Dendritic cell treated with granulocyte-macrophage colony-stimulating factor and Interleukin-4, amounts not matched to agents 40 ng/mL and 50 ng/mL, for 4 days (primary cell): ENCODE data around the gene DSTN.

Experiments
- H3K27ac Mint-ChIP-seq: one replicate; pipeline ENCODE4 v1.8.0; 2022; ENCODE audit warnings: mild to moderate bottlenecking, mixed read lengths
- H3K27me3 Mint-ChIP-seq: one replicate; pipeline ENCODE4 v1.8.0; 2022; ENCODE audit warnings: mild to moderate bottlenecking, mixed read lengths
- H3K36me3 Mint-ChIP-seq: one replicate; pipeline ENCODE4 v1.8.0; 2022; ENCODE audit warnings: low read depth, mixed read lengths
- H3K4me1 Mint-ChIP-seq: one replicate; pipeline ENCODE4 v1.8.0; 2022; ENCODE audit warnings: low read depth, mixed read lengths
- H3K4me3 Mint-ChIP-seq: one replicate; pipeline ENCODE4 v1.8.0; 2022; ENCODE audit warnings: mild to moderate bottlenecking, moderate library complexity, mixed read lengths
- H3K9me3 Mint-ChIP-seq: one replicate; pipeline ENCODE4 v1.8.0; 2022; ENCODE audit warnings: mixed read lengths
- intact Hi-C: fragments of 100-400 bp; cut with micrococcal nuclease; formaldehyde crosslinking; loops from one replicate; pipeline ENCODE4 v1.15.0; 2022

DSTN gene

GRCh38 chr20:17536944-17537444 lies 32.9 kb upstream of the DSTN start:
- Mint-ChIP-seq H3K27me3 (peaks cover 8% of the 10 kb centered on the region), H3K27ac (no peak overlapping the region), H3K4me1 (peaks cover 5% of the 10 kb centered on the region), H3K36me3 (no peaks in the 10 kb centered on the region), H3K9me3 (no peaks in the 10 kb centered on the region), H3K4me3 (no peak overlapping the region)
- intact Hi-C loops, result loop anchor here (2.0 to 10.0 kb wide), 4 partner anchors 80 to 460 kb away; partner anchors contain the start of gene RRBP1

- Mint-ChIP-seq H3K4me3 (no peak overlapping the region), H3K36me3 (no peaks in the 10 kb centered on the region), H3K9me3 (no peaks in the 10 kb centered on the region), H3K27ac (no peak overlapping the region), H3K4me1 (peaks cover 6% of the 10 kb centered on the region), H3K27me3 (peaks cover 6% of the 10 kb centered on the region)
- intact Hi-C loops, result loop anchor here (2.0 to 10.0 kb wide), 4 partner anchors 79 to 459 kb away; partner anchors contain the start of gene RRBP1
These were observed 31.9 kb upstream of the DSTN start for GRCh38 chr20:17537959-17538358.

- H3K27me3 Mint-ChIP-seq, result peaks cover 6% of the 10 kb centered on the region
- intact Hi-C loops, result loop anchor here (5.0 to 10.0 kb wide), 2 partner anchors 146 to 459 kb away; partner anchors contain the start of gene RRBP1
- H3K36me3 Mint-ChIP-seq, result no peaks in the 10 kb centered on the region
- H3K4me1 Mint-ChIP-seq, result peaks cover 13% of the 10 kb centered on the region
- no peak overlapping the region for H3K27ac Mint-ChIP-seq
- no peak overlapping the region for H3K4me3 Mint-ChIP-seq
- no peaks in the 10 kb centered on the region for H3K9me3 Mint-ChIP-seq
These were observed 31.2 kb upstream of the DSTN start for GRCh38 chr20:17538517-17539170.

GRCh38 chr20:17541596-17541995 lies 28.3 kb upstream of the DSTN start:
- peaks cover 10% of the 10 kb centered on the region for H3K27me3 Mint-ChIP-seq
- intact Hi-C loops, result no loop called here

GRCh38 chr20:17541996-17542395 lies 27.9 kb upstream of the DSTN start:
- Mint-ChIP-seq H3K4me3 (no peak overlapping the region), H3K36me3 (no peaks in the 10 kb centered on the region), H3K27me3 (peaks cover 10% of the 10 kb centered on the region), H3K4me1 (peaks cover 18% of the 10 kb centered on the region), H3K27ac (no peak overlapping the region), H3K9me3 (no peaks in the 10 kb centered on the region)
- intact Hi-C loops, result no loop called here

More at GRCh38 chr20:17541596-17541995, 28.3 kb upstream of the DSTN start:
- Mint-ChIP-seq H3K36me3 (no peaks in the 10 kb centered on the region), H3K4me3 (no peak overlapping the region), H3K9me3 (no peaks in the 10 kb centered on the region), H3K27ac (no peak overlapping the region), H3K4me1 (peaks cover 18% of the 10 kb centered on the region)

GRCh38 chr20:17542481-17542880 lies 27.4 kb upstream of the DSTN start:
- Mint-ChIP-seq H3K27me3 (peaks cover 10% of the 10 kb centered on the region), H3K36me3 (no peaks in the 10 kb centered on the region), H3K27ac (no peak overlapping the region), H3K4me1 (peaks cover 18% of the 10 kb centered on the region), H3K4me3 (no peak overlapping the region), H3K9me3 (no peaks in the 10 kb centered on the region)
- intact Hi-C loops, result no loop called here

GRCh38 chr20:17542993-17543412 lies 26.9 kb upstream of the DSTN start:
- Mint-ChIP-seq H3K4me3 (no peak overlapping the region), H3K36me3 (no peaks in the 10 kb centered on the region), H3K27ac (no peak overlapping the region), H3K4me1 (peaks cover 15% of the 10 kb centered on the region), H3K27me3 (peaks cover 8% of the 10 kb centered on the region), H3K9me3 (no peaks in the 10 kb centered on the region)
- intact Hi-C loops, result no loop called here

GRCh38 chr20:17543531-17544131 lies 26.2 kb upstream of the DSTN start:
- Mint-ChIP-seq H3K9me3 (no peaks in the 10 kb centered on the region), H3K27ac (no peak overlapping the region), H3K36me3 (no peaks in the 10 kb centered on the region), H3K4me3 (no peak overlapping the region), H3K27me3 (peaks cover 8% of the 10 kb centered on the region), H3K4me1 (peaks cover 13% of the 10 kb centered on the region)
- intact Hi-C loops, result no loop called here

GRCh38 chr20:17545127-17545526 lies 24.7 kb upstream of the DSTN start:
- Mint-ChIP-seq H3K27me3 (peaks cover 8% of the 10 kb centered on the region), H3K36me3 (no peaks in the 10 kb centered on the region)

GRCh38 chr20:17549131-17549530 lies 20.7 kb upstream of the DSTN start:
- intact Hi-C loops, result no loop called here
- Mint-ChIP-seq H3K4me3 (no peak overlapping the region), H3K4me1 (peaks cover under 1% of the 10 kb centered on the region), H3K27ac (no peak overlapping the region), H3K27me3 (peaks cover 2% of the 10 kb centered on the region), H3K9me3 (no peaks in the 10 kb centered on the region), H3K36me3 (no peaks in the 10 kb centered on the region)

More at GRCh38 chr20:17545127-17545526, 24.7 kb upstream of the DSTN start:
- Mint-ChIP-seq H3K9me3 (no peaks in the 10 kb centered on the region), H3K4me3 (no peak overlapping the region), H3K4me1 (peaks cover 13% of the 10 kb centered on the region), H3K27ac (no peak overlapping the region)
- intact Hi-C loops, result no loop called here

GRCh38 chr20:17555106-17555505 lies 14.8 kb upstream of the DSTN start:
- no peak overlapping the region for H3K4me3 Mint-ChIP-seq
- no peaks in the 10 kb centered on the region for H3K36me3 Mint-ChIP-seq
- intact Hi-C loops, result no loop called here
- H3K27me3 Mint-ChIP-seq, result no peaks in the 10 kb centered on the region
- H3K27ac Mint-ChIP-seq, result no peak overlapping the region
- H3K9me3 Mint-ChIP-seq, result no peaks in the 10 kb centered on the region
- H3K4me1 Mint-ChIP-seq, result peaks cover 7% of the 10 kb centered on the region

- intact Hi-C loops, result no loop called here
- H3K4me3 Mint-ChIP-seq, result no peak overlapping the region
- no peaks in the 10 kb centered on the region for H3K27me3 Mint-ChIP-seq
- H3K27ac Mint-ChIP-seq, result peak overlapping the region; percentile 17
- no peaks in the 10 kb centered on the region for H3K9me3 Mint-ChIP-seq
- H3K4me1 Mint-ChIP-seq, result peaks cover 7% of the 10 kb centered on the region
- no peaks in the 10 kb centered on the region for H3K36me3 Mint-ChIP-seq
These were observed 12.8 kb upstream of the DSTN start for GRCh38 chr20:17556837-17557674.

GRCh38 chr20:17557675-17558006 lies 12.2 kb upstream of the DSTN start:
- peaks cover 7% of the 10 kb centered on the region for H3K4me1 Mint-ChIP-seq
- no peaks in the 10 kb centered on the region for H3K27me3 Mint-ChIP-seq
- peak overlapping the region; percentile 17 for H3K27ac Mint-ChIP-seq
- intact Hi-C loops, result no loop called here
- no peaks in the 10 kb centered on the region for H3K9me3 Mint-ChIP-seq
- no peaks in the 10 kb centered on the region for H3K36me3 Mint-ChIP-seq
- H3K4me3 Mint-ChIP-seq, result no peak overlapping the region
